H1 (cell line): ENCODE measurements around the gene THRB.

Source experiments
- ATF2 ChIP-seq: IDR thresholded peaks from 2 replicates; pipeline ENCODE4 v1.6.1; 2012; ENCODE audit warnings: low read length, inconsistent platforms
- ATF3 ChIP-seq: IDR thresholded peaks from 2 replicates; pipeline ENCODE4 v1.6.1; 2011; ENCODE audit warnings: low read depth, mild to moderate bottlenecking, low read length; ENCODE audit not compliant: insufficient read depth
- BRCA1 ChIP-seq: IDR thresholded peaks from 2 replicates; pipeline ENCODE4 v1.6.1; 2012; ENCODE audit warnings: low read depth, low read length, improper control_type of control experiment
- CREB1 ChIP-seq: IDR thresholded peaks from 2 replicates; pipeline ENCODE4 v1.6.1; 2012; ENCODE audit warnings: inconsistent platforms
- CTCF ChIP-seq, 3 experiments: IDR thresholded peaks; 1 replicate in 2 of 3; 2 replicates in 1 of 3; pipeline versions ENCODE4 v1.5.1 to v1.6.1; 2011; ENCODE audit warnings: low read length in 3 of 3, mild to moderate bottlenecking in 3 of 3, inconsistent platforms in 2 of 3, low read depth in 1 of 3, moderate library complexity in 1 of 3; ENCODE audit not compliant: insufficient read depth in 1 of 3; ENCODE audit errors: control extremely low read depth in 1 of 3
- POLR2A ChIP-seq, 2 experiments: IDR thresholded peaks; 1 replicate in 1 of 2; 2 replicates in 1 of 2; pipeline ENCODE4 v1.6.1; 2011; ENCODE audit warnings: low read depth in 2 of 2, low read length in 2 of 2, mild to moderate bottlenecking in 2 of 2; ENCODE audit errors: control extremely low read depth in 1 of 2

GRCh38 chr3:24244491-24244890, 250.2 kb downstream of the THRB start:
- no peak for TF ChIP-seq ATF3
- TF ChIP-seq CREB1, result no peak
- TF ChIP-seq CTCF (IDR thresholded peaks at IDR 0.05; ENCODE audit: control extremely low read depth in 1 of 3, insufficient read depth in 1 of 3, low read depth in 1 of 3, low read length in 3 of 3), result no peak
- no peak for TF ChIP-seq POLR2A (IDR thresholded peaks at IDR 0.05; ENCODE audit: control extremely low read depth in 1 of 2, low read depth in 2 of 2, low read length in 2 of 2)
- TF ChIP-seq ATF2, result no peak
- TF ChIP-seq BRCA1, result no peak
